ENCODE results near the gene TBC1D5.

DNA sequence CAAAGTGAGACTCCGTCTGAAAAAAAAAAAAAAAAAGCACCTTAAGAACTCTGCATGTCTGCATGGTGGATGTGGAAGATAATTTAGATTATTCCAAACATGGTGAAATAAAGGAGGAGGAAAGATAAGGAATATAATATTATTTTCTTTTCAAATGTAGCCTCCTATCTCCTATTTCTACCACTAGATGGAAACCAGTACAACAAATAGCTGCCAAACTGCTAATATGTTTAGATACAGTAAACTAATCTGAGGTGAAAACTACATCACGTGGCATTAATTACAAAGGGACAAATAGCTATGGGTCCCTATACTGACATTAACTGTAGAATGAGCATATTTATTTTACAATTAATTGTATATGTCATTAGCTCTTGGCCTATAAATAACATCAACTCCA is 197.8 kb downstream of the TBC1D5 start:
- TF ChIP-seq, protein P1, sequence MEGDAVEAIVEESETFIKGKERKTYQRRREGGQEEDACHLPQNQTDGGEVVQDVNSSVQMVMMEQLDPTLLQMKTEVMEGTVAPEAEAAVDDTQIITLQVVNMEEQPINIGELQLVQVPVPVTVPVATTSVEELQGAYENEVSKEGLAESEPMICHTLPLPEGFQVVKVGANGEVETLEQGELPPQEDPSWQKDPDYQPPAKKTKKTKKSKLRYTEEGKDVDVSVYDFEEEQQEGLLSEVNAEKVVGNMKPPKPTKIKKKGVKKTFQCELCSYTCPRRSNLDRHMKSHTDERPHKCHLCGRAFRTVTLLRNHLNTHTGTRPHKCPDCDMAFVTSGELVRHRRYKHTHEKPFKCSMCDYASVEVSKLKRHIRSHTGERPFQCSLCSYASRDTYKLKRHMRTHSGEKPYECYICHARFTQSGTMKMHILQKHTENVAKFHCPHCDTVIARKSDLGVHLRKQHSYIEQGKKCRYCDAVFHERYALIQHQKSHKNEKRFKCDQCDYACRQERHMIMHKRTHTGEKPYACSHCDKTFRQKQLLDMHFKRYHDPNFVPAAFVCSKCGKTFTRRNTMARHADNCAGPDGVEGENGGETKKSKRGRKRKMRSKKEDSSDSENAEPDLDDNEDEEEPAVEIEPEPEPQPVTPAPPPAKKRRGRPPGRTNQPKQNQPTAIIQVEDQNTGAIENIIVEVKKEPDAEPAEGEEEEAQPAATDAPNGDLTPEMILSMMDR (IDR thresholded peaks at IDR 0.05 in 2 of 3, conservative IDR thresholded peaks at IDR 0.05 in 1 of 3; ENCODE audit: borderline replicate concordance in 1 of 3, insufficient read depth in 1 of 3, low read depth in 2 of 3, low read length in 2 of 3), result peak in 2 of 3 experiments; percentile 11 to 36; a peak in 3 of 6 replicates
- TF ChIP-seq, protein P2, sequence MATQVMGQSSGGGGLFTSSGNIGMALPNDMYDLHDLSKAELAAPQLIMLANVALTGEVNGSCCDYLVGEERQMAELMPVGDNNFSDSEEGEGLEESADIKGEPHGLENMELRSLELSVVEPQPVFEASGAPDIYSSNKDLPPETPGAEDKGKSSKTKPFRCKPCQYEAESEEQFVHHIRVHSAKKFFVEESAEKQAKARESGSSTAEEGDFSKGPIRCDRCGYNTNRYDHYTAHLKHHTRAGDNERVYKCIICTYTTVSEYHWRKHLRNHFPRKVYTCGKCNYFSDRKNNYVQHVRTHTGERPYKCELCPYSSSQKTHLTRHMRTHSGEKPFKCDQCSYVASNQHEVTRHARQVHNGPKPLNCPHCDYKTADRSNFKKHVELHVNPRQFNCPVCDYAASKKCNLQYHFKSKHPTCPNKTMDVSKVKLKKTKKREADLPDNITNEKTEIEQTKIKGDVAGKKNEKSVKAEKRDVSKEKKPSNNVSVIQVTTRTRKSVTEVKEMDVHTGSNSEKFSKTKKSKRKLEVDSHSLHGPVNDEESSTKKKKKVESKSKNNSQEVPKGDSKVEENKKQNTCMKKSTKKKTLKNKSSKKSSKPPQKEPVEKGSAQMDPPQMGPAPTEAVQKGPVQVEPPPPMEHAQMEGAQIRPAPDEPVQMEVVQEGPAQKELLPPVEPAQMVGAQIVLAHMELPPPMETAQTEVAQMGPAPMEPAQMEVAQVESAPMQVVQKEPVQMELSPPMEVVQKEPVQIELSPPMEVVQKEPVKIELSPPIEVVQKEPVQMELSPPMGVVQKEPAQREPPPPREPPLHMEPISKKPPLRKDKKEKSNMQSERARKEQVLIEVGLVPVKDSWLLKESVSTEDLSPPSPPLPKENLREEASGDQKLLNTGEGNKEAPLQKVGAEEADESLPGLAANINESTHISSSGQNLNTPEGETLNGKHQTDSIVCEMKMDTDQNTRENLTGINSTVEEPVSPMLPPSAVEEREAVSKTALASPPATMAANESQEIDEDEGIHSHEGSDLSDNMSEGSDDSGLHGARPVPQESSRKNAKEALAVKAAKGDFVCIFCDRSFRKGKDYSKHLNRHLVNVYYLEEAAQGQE (IDR thresholded peaks at IDR 0.05; ENCODE audit: low read depth), result no peak
- peak; percentile 36; the same call in 1 of the 2 replicates for TF ChIP-seq RAD21 (IDR thresholded peaks at IDR 0.05; ENCODE audit: low read depth)

All from HCT116 (cell line).